ENCODE measurements around the gene PACS1.

- TF ChIP-seq CTCF (IDR thresholded peaks at IDR 0.05) (no peak), SIN3A (IDR thresholded peaks at IDR 0.05; ENCODE audit: borderline replicate concordance, insufficient read depth, low read depth, low read length) (no peak), POLR2AphosphoS5 (IDR thresholded peaks at IDR 0.05; ENCODE audit: low read depth, low read length) (no peak), TCF7L2 (IDR thresholded peaks at IDR 0.05; ENCODE audit: low read depth, low read length) (no peak)
- TF ChIP-seq, protein P1, sequence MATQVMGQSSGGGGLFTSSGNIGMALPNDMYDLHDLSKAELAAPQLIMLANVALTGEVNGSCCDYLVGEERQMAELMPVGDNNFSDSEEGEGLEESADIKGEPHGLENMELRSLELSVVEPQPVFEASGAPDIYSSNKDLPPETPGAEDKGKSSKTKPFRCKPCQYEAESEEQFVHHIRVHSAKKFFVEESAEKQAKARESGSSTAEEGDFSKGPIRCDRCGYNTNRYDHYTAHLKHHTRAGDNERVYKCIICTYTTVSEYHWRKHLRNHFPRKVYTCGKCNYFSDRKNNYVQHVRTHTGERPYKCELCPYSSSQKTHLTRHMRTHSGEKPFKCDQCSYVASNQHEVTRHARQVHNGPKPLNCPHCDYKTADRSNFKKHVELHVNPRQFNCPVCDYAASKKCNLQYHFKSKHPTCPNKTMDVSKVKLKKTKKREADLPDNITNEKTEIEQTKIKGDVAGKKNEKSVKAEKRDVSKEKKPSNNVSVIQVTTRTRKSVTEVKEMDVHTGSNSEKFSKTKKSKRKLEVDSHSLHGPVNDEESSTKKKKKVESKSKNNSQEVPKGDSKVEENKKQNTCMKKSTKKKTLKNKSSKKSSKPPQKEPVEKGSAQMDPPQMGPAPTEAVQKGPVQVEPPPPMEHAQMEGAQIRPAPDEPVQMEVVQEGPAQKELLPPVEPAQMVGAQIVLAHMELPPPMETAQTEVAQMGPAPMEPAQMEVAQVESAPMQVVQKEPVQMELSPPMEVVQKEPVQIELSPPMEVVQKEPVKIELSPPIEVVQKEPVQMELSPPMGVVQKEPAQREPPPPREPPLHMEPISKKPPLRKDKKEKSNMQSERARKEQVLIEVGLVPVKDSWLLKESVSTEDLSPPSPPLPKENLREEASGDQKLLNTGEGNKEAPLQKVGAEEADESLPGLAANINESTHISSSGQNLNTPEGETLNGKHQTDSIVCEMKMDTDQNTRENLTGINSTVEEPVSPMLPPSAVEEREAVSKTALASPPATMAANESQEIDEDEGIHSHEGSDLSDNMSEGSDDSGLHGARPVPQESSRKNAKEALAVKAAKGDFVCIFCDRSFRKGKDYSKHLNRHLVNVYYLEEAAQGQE (IDR thresholded peaks at IDR 0.05; ENCODE audit: insufficient read depth in 1 of 2, low read depth in 2 of 2, low read length in 1 of 2) = no peak
Observed at GRCh38 chr11:66264383-66264782, 194.3 kb downstream of the PACS1 start.

Data from Panc1 (cell line).